Activated naive CD4-positive, alpha-beta T cell treated with anti-CD3 and anti-CD28 coated beads, Interleukin-2, amount 10 ng/mL, durations not matched to agents 7 days and 5 days (primary cell): ENCODE results near the gene RGS14.

Source experiments
- CTCF ChIA-PET: fragments of 350-600 bp; sonication (Branson Sonifier 250); formaldehyde crosslinking; loops from one replicate; lab custom pipeline; 2021; ENCODE audit warnings: antibody characterized with exemption; lab: Charles Lee
- DNase-seq: peaks from one replicate; pipeline ENCODE4 v3.0.0-alpha.2; 2020
- H3K27ac Mint-ChIP-seq: one replicate; pipeline ENCODE4 v1.8.0; 2021; ENCODE audit warnings: mild to moderate bottlenecking, moderate library complexity, mixed read lengths
- H3K27me3 Mint-ChIP-seq: one replicate; pipeline ENCODE4 v1.8.0; 2021; ENCODE audit warnings: mild to moderate bottlenecking, mixed read lengths
- H3K36me3 Mint-ChIP-seq: one replicate; pipeline ENCODE4 v1.8.0; 2021; ENCODE audit warnings: mixed read lengths
- H3K4me1 Mint-ChIP-seq: one replicate; pipeline ENCODE4 v1.8.0; 2021; ENCODE audit warnings: mixed read lengths
- H3K4me3 Mint-ChIP-seq: one replicate; pipeline ENCODE4 v1.8.0; 2021; ENCODE audit warnings: mild to moderate bottlenecking, moderate library complexity, mixed read lengths
- H3K9me3 Mint-ChIP-seq: one replicate; pipeline ENCODE4 v1.8.0; 2021; ENCODE audit warnings: mixed read lengths

Gene RGS14, protein sequence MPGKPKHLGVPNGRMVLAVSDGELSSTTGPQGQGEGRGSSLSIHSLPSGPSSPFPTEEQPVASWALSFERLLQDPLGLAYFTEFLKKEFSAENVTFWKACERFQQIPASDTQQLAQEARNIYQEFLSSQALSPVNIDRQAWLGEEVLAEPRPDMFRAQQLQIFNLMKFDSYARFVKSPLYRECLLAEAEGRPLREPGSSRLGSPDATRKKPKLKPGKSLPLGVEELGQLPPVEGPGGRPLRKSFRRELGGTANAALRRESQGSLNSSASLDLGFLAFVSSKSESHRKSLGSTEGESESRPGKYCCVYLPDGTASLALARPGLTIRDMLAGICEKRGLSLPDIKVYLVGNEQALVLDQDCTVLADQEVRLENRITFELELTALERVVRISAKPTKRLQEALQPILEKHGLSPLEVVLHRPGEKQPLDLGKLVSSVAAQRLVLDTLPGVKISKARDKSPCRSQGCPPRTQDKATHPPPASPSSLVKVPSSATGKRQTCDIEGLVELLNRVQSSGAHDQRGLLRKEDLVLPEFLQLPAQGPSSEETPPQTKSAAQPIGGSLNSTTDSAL

GRCh38 chr5:177357459-177358351, at the start of gene RGS14:
RGS14 (plus strand) TSS chr5:177357924; CDS start chr5:177358025, 101 bp downstream.
- CTCF ChIA-PET = interaction anchor here (2.3 to 8.1 kb wide), 4 partner anchors 12 to 47 kb away, joined by 10 to 75 read pairs (median 14); no protein-coding TSS in a partner anchor
- H3K9me3 Mint-ChIP-seq = peaks cover 11% of the 10 kb centered on the region
- peaks cover 40% of the 10 kb centered on the region for H3K36me3 Mint-ChIP-seq
- peaks cover 83% of the 10 kb centered on the region for H3K4me1 Mint-ChIP-seq
- peak within 1 kb of the TSS; percentile 75 for H3K27ac Mint-ChIP-seq
- H3K27me3 Mint-ChIP-seq = no peaks in the 10 kb centered on the region
- peak within 1 kb of the TSS; percentile 93 for H3K4me3 Mint-ChIP-seq
- peak; percentile 82 for DNase-seq

DNA sequence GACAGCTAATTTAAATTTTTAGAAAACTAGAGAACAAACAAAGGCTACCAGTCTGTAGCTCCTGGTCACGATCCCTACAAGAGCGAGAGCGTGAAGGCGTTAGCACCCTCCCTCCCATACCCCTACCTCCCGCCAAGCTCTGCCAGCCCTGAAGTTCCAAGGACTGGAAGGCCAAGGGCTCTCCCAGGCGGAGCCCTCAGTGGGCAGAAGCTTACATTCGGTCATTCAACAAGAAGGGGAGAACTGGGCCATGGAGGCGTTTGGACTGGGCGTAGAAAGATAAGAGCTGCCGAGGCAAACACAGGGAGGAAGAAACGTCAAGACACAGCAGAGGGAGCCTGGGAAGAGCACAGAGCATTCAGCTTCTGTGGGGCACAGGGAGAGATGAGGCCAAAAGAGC, 49.0 kb upstream of the RGS14 start:
- CTCF ChIA-PET = interaction anchor here (0.9 to 7.9 kb wide), 20 partner anchors 8 to 648 kb away, joined by 3 to 75 read pairs (median 10); no protein-coding TSS in a partner anchor
- Mint-ChIP-seq H3K27ac (peak overlapping the region; percentile 60), H3K27me3 (no peaks in the 10 kb centered on the region), H3K36me3 (peaks cover 50% of the 10 kb centered on the region), H3K9me3 (no peaks in the 10 kb centered on the region), H3K4me1 (peaks cover 71% of the 10 kb centered on the region), H3K4me3 (no peak overlapping the region)
- no peak for DNase-seq

- Mint-ChIP-seq H3K9me3 (no peaks in the 10 kb centered on the region), H3K36me3 (peaks cover 45% of the 10 kb centered on the region), H3K4me1 (peaks cover 71% of the 10 kb centered on the region), H3K27me3 (no peaks in the 10 kb centered on the region), H3K4me3 (peak overlapping the region; percentile 100), H3K27ac (peak overlapping the region; percentile 83)
- CTCF ChIA-PET = interaction anchor here (0.9 to 7.9 kb wide), 33 partner anchors 9 to 649 kb away, joined by 3 to 75 read pairs (median 6); partner anchors contain the start of genes GRK6, LMAN2, PDLIM7 and RGS14
- peak; percentile 84 for DNase-seq
Measured at GRCh38 chr5:177309351-177310191, 48.2 kb upstream of the RGS14 start.

DNA sequence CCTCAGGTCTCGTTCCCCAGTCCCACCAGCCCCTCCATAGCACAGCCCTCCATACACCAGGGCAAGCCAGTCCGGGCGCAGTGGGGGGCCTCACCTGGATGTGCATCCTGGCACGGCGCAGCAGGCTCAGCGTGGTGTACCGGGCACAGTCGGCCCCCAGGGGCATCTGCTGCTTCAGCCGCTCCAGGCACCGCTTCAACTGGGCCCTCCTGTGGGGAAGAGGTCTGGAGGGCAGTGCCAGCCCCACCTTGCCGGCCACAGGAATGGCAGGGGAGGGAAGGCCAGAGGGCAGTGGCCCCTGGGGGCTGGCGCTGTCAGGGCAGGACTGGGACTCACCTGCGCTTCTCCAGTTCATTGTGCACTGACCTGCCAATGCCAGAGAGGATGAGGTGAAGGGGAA, 47.4 kb upstream of the RGS14 start:
- H3K4me1 Mint-ChIP-seq = peaks cover 68% of the 10 kb centered on the region
- peaks cover 37% of the 10 kb centered on the region for H3K36me3 Mint-ChIP-seq
- peak overlapping the region; percentile 94 for H3K27ac Mint-ChIP-seq
- no peaks in the 10 kb centered on the region for H3K27me3 Mint-ChIP-seq
- DNase-seq = no peak
- no peaks in the 10 kb centered on the region for H3K9me3 Mint-ChIP-seq
- peak overlapping the region; percentile 100 for H3K4me3 Mint-ChIP-seq
- CTCF ChIA-PET = interaction anchor here (1.0 to 7.9 kb wide), 28 partner anchors 8 to 224 kb away, joined by 3 to 75 read pairs (median 7); partner anchors contain the start of genes GRK6, LMAN2, PDLIM7 and RGS14

- peak; percentile 71 for DNase-seq
Measured at GRCh38 chr5:177310757-177311391, 46.9 kb upstream of the RGS14 start.

GRCh38 chr5:177311392-177311722, 46.4 kb upstream of the RGS14 start:
- peak overlapping the region; percentile 100 for H3K4me3 Mint-ChIP-seq
- no peak for DNase-seq
- CTCF ChIA-PET = interaction anchor here (2.2 to 7.9 kb wide), 7 partner anchors 15 to 198 kb away, joined by 9 to 75 read pairs (median 17); partner anchors contain the start of genes LMAN2 and RGS14
- peak overlapping the region; percentile 81 for H3K27ac Mint-ChIP-seq
- peaks cover 29% of the 10 kb centered on the region for H3K36me3 Mint-ChIP-seq
- H3K4me1 Mint-ChIP-seq = peaks cover 63% of the 10 kb centered on the region
- H3K27me3 Mint-ChIP-seq = no peaks in the 10 kb centered on the region
- no peaks in the 10 kb centered on the region for H3K9me3 Mint-ChIP-seq

More at GRCh38 chr5:177310757-177311391, 46.9 kb upstream of the RGS14 start:
- CTCF ChIA-PET = interaction anchor here (1.3 to 7.9 kb wide), 19 partner anchors 8 to 198 kb away, joined by 3 to 75 read pairs (median 10); partner anchors contain the start of genes LMAN2, PDLIM7, RGS14 and SLC34A1
- Mint-ChIP-seq H3K4me3 (peak overlapping the region; percentile 100), H3K27me3 (no peaks in the 10 kb centered on the region), H3K36me3 (peaks cover 33% of the 10 kb centered on the region), H3K27ac (peak overlapping the region; percentile 94), H3K4me1 (peaks cover 64% of the 10 kb centered on the region), H3K9me3 (no peaks in the 10 kb centered on the region)

GRCh38 chr5:177311723-177312648, 45.7 kb upstream of the RGS14 start, which contains the start of gene MXD3:
MXD3 (minus strand) TSS chr5:177311898; CDS start chr5:177311830, 68 bp downstream.
- H3K4me3 Mint-ChIP-seq = peak within 1 kb of the TSS; percentile 100
- DNase-seq = peak; percentile 99
- H3K4me1 Mint-ChIP-seq = peaks cover 57% of the 10 kb centered on the region
- H3K9me3 Mint-ChIP-seq = no peaks in the 10 kb centered on the region
- no peaks in the 10 kb centered on the region for H3K27me3 Mint-ChIP-seq
- peaks cover 23% of the 10 kb centered on the region for H3K36me3 Mint-ChIP-seq
- CTCF ChIA-PET = interaction anchor here (0.9 to 7.9 kb wide), 9 partner anchors 9 to 199 kb away, joined by 3 to 75 read pairs (median 13); partner anchors contain the start of genes PRELID1 and RAB24
- peak within 1 kb of the TSS; percentile 94 for H3K27ac Mint-ChIP-seq

DNA sequence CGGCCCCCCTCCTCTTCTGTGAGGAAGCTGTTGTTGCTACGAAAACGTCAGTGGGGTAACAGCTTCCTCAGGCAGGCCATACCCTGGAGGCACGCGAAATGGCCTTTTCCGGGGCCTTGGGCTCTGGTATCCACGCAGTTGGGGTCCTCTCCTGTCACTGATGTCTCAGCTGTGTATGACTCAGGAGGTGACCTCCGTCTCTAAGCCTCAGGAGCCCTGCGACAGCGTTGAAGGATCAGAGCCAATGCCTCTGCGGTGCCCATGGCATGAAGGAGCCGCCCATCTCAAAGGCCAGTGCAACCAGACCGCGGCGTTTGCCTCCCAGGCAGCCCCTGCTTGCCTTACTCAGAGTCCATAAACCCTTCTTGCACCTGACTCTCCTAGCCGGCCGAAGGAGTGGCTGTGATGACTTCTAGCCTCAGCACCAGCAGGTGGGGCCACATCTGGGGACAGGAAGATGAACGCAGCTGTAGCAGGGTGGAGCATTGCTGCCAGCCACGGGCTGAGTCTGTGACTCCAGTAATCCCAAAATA, 45.0 kb upstream of the RGS14 start:
- H3K4me1 Mint-ChIP-seq = peaks cover 56% of the 10 kb centered on the region

GRCh38 chr5:177313561-177314259, 44.0 kb upstream of the RGS14 start:
- Mint-ChIP-seq H3K27me3 (no peaks in the 10 kb centered on the region), H3K4me3 (no peak overlapping the region), H3K4me1 (peaks cover 57% of the 10 kb centered on the region), H3K9me3 (no peaks in the 10 kb centered on the region), H3K27ac (peak overlapping the region; percentile 81), H3K36me3 (peaks cover 20% of the 10 kb centered on the region)
- no peak for DNase-seq
- CTCF ChIA-PET = interaction anchor here (1.3 to 7.9 kb wide), 7 partner anchors 56 to 200 kb away, joined by 4 to 75 read pairs (median 13); no protein-coding TSS in a partner anchor

More for the DNA sequence above, 45.0 kb upstream of the RGS14 start:
- H3K27ac Mint-ChIP-seq = peak overlapping the region; percentile 94
- H3K9me3 Mint-ChIP-seq = no peaks in the 10 kb centered on the region
- peak overlapping the region; percentile 100 for H3K4me3 Mint-ChIP-seq
- no peaks in the 10 kb centered on the region for H3K27me3 Mint-ChIP-seq
- CTCF ChIA-PET = interaction anchor here (0.9 to 7.9 kb wide), 9 partner anchors 9 to 199 kb away, joined by 3 to 75 read pairs (median 9); partner anchors contain the start of genes PRELID1 and RAB24
- DNase-seq = peak; percentile 76
- peaks cover 26% of the 10 kb centered on the region for H3K36me3 Mint-ChIP-seq

GRCh38 chr5:177314376-177315342, 43.1 kb upstream of the RGS14 start:
- Mint-ChIP-seq H3K4me3 (peak overlapping the region; percentile 18), H3K27me3 (no peaks in the 10 kb centered on the region), H3K9me3 (peaks cover 1% of the 10 kb centered on the region), H3K4me1 (peaks cover 51% of the 10 kb centered on the region), H3K27ac (peak overlapping the region; percentile 55), H3K36me3 (peaks cover 16% of the 10 kb centered on the region)
- DNase-seq = no peak
- CTCF ChIA-PET = interaction anchor here (2.1 to 7.9 kb wide), 4 partner anchors 70 to 201 kb away, joined by 6 to 75 read pairs (median 34); partner anchors contain the start of gene SLC34A1
